ENCODE data around the gene ZNF740.

ZNF740 gene

GRCh38 chr12:53234271-53234914, 53.9 kb downstream of the ZNF740 start:
- no peak for DNase-seq (ENCODE audit: extremely low read depth, insufficient read length)

GRCh38 chr12:53235164-53235563, 54.6 kb downstream of the ZNF740 start:
- DNase-seq (ENCODE audit: extremely low read depth, insufficient read length): no peak
- Histone ChIP-seq H3K4me3 (replicated peaks; ENCODE audit: low read depth, low read length) (no peak overlapping the region), H3K36me3 (ENCODE audit: control insufficient read depth, insufficient read depth, low read length) (no peaks in the 10 kb centered on the region), H3K27me3 (replicated peaks; ENCODE audit: control insufficient read depth, insufficient read depth, low read length) (no peaks in the 10 kb centered on the region; the same call in 1 of the 2 replicates)
- TF ChIP-seq CTCF (IDR thresholded peaks at IDR 0.05; ENCODE audit: insufficient read depth, low read length, poor library complexity, severe bottlenecking): no peak

More at GRCh38 chr12:53234271-53234914, 53.9 kb downstream of the ZNF740 start:
- Histone ChIP-seq H3K36me3 (ENCODE audit: control insufficient read depth, insufficient read depth, low read length) (no peaks in the 10 kb centered on the region), H3K4me3 (replicated peaks; ENCODE audit: low read depth, low read length) (no peak overlapping the region), H3K27me3 (replicated peaks; ENCODE audit: control insufficient read depth, insufficient read depth, low read length) (no peaks in the 10 kb centered on the region; the same call in 1 of the 2 replicates)
- no peak for TF ChIP-seq CTCF (IDR thresholded peaks at IDR 0.05; ENCODE audit: insufficient read depth, low read length, poor library complexity, severe bottlenecking)

GRCh38 chr12:53235742-53236442, 55.4 kb downstream of the ZNF740 start:
- H3K27me3 ChIP-seq (replicated peaks; ENCODE audit: control insufficient read depth, insufficient read depth, low read length): no peaks in the 10 kb centered on the region; the same call in 1 of the 2 replicates
- DNase-seq (ENCODE audit: extremely low read depth, insufficient read length): no peak
- H3K36me3 ChIP-seq (ENCODE audit: control insufficient read depth, insufficient read depth, low read length): no peaks in the 10 kb centered on the region
- no peak overlapping the region for H3K4me3 ChIP-seq (replicated peaks; ENCODE audit: low read depth, low read length)
- no peak for TF ChIP-seq CTCF (IDR thresholded peaks at IDR 0.05; ENCODE audit: insufficient read depth, low read length, poor library complexity, severe bottlenecking)

- no peaks in the 10 kb centered on the region; the same call in 1 of the 2 replicates for H3K27me3 ChIP-seq (replicated peaks; ENCODE audit: control insufficient read depth, insufficient read depth, low read length)
- H3K36me3 ChIP-seq (ENCODE audit: control insufficient read depth, insufficient read depth, low read length): no peaks in the 10 kb centered on the region
- DNase-seq (ENCODE audit: extremely low read depth, insufficient read length): no peak
- H3K4me3 ChIP-seq (replicated peaks; ENCODE audit: low read depth, low read length): no peak overlapping the region
- TF ChIP-seq CTCF (IDR thresholded peaks at IDR 0.05; ENCODE audit: insufficient read depth, low read length, poor library complexity, severe bottlenecking): no peak
Observed at GRCh38 chr12:53236443-53237111, 56.1 kb downstream of the ZNF740 start.

- no peak for DNase-seq (ENCODE audit: extremely low read depth, insufficient read length)
- H3K27me3 ChIP-seq (replicated peaks; ENCODE audit: control insufficient read depth, insufficient read depth, low read length): no peaks in the 10 kb centered on the region
- no peaks in the 10 kb centered on the region for H3K36me3 ChIP-seq (ENCODE audit: control insufficient read depth, insufficient read depth, low read length)
- H3K4me3 ChIP-seq (replicated peaks; ENCODE audit: low read depth, low read length): no peak overlapping the region
- TF ChIP-seq CTCF (IDR thresholded peaks at IDR 0.05; ENCODE audit: insufficient read depth, low read length, poor library complexity, severe bottlenecking): no peak
Observed at GRCh38 chr12:53239643-53240258, 59.2 kb downstream of the ZNF740 start.

Data from GM06990 (cell line).